Measurements from ENCODE around the gene FAM120A.

DNA sequence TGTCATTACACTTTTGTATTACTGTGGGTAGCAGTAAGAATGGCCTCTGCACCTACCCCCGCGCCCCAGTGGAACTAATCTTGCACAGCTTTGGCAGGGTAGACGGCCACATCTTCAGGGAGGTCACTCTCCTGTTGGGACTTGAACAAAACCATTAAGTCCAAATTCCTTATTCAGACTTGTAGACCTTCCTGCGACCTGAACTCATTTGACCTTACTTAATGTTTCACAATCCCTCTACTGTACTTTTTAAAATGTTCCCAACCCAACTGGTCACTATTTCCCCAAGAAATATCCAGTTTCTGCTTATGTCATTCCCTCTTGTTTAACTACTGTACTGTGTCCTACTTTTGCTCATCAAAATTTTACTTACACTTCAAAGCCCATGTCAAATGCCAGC lies 7.2 kb downstream of the FAM120A start:
- TF ChIP-seq POLR2A (IDR thresholded peaks at IDR 0.05): no peak
- TF ChIP-seq, protein P1, sequence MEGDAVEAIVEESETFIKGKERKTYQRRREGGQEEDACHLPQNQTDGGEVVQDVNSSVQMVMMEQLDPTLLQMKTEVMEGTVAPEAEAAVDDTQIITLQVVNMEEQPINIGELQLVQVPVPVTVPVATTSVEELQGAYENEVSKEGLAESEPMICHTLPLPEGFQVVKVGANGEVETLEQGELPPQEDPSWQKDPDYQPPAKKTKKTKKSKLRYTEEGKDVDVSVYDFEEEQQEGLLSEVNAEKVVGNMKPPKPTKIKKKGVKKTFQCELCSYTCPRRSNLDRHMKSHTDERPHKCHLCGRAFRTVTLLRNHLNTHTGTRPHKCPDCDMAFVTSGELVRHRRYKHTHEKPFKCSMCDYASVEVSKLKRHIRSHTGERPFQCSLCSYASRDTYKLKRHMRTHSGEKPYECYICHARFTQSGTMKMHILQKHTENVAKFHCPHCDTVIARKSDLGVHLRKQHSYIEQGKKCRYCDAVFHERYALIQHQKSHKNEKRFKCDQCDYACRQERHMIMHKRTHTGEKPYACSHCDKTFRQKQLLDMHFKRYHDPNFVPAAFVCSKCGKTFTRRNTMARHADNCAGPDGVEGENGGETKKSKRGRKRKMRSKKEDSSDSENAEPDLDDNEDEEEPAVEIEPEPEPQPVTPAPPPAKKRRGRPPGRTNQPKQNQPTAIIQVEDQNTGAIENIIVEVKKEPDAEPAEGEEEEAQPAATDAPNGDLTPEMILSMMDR (IDR thresholded peaks at IDR 0.05): no peak
